HEK293 (cell line): Measurements from ENCODE around the gene UBAP2L.

Experiments
- CTCF ChIA-PET: fragments of 350-600 bp; formaldehyde crosslinking; extraction: SDS; loops from one replicate; lab custom pipeline; 2021; ENCODE audit warnings: antibody characterized with exemption; lab: Yijun Ruan, JAX
- POLR2A ChIA-PET: fragments of 300-600 bp; formaldehyde crosslinking; extraction: SDS; loops from one replicate; lab custom pipeline; 2020; ENCODE audit warnings: antibody characterized with exemption, inconsistent platforms; lab: Yijun Ruan, JAX
- H3K27ac ChIP-seq: fragments of 200-500 bp; sonication (Bioruptor generic); 2 replicates; pipeline ENCODE4 v1.5.1; 2014; ENCODE audit warnings: low read depth, low read length, control low read depth, inconsistent platforms; ENCODE audit errors: extremely low read depth
- H3K36me3 ChIP-seq, 2 experiments: fragments of 200-500 bp in 1 of 2; sonication (Bioruptor generic) in 1 of 2; 1 replicate in 1 of 2; 2 replicates in 1 of 2; pipeline ENCODE4 v1.5.1; 2014 to 2017; ENCODE audit warnings: inconsistent platforms in 2 of 2, low read length in 2 of 2; ENCODE audit not compliant: control insufficient read depth in 2 of 2, insufficient read depth in 1 of 2
- H3K4me1 ChIP-seq: fragments of 200-500 bp; sonication (Bioruptor generic); 2 replicates; pipeline ENCODE4 v1.5.1; 2014; ENCODE audit warnings: mild to moderate bottlenecking, low read length, inconsistent platforms; ENCODE audit not compliant: control insufficient read depth, insufficient read depth
- H3K4me3 ChIP-seq: 2 replicates; pipeline ENCODE4 v1.5.1; 2011; ENCODE audit warnings: low read depth, mild to moderate bottlenecking, control low read depth, low read length, moderate library complexity
- H3K9me3 ChIP-seq: fragments of 200-500 bp; sonication (Bioruptor generic); 2 replicates; pipeline ENCODE4 v1.5.1; 2014; ENCODE audit warnings: low read depth, low read length, inconsistent platforms; ENCODE audit not compliant: control insufficient read depth, insufficient read depth
- KLF10 ChIP-seq: fragments of 450-650 bp; IDR thresholded peaks from 2 replicates; pipeline ENCODE4 v1.5.1; 2018; ENCODE audit warnings: missing biosample characterization, mild to moderate bottlenecking, missing genetic modification characterization
- PRDM10 ChIP-seq: fragments of 450-650 bp; formaldehyde crosslinking; IDR thresholded peaks from 2 replicates; pipeline ENCODE4 v1.5.1; 2016; ENCODE audit warnings: missing biosample characterization, missing genetic modification characterization
- SCRT1 ChIP-seq: fragments of 450-650 bp; formaldehyde crosslinking; IDR thresholded peaks from 2 replicates; pipeline ENCODE4 v1.5.1; 2016; ENCODE audit warnings: missing biosample characterization, missing genetic modification characterization, borderline replicate concordance
- SETDB1 ChIP-seq: IDR thresholded peaks from one replicate; pipeline ENCODE4 v1.6.1; 2017; ENCODE audit warnings: mild to moderate bottlenecking, low read length, moderate library complexity, mixed read lengths; ENCODE audit not compliant: insufficient read length
- ZBTB48 ChIP-seq: fragments of 450-650 bp; formaldehyde crosslinking; IDR thresholded peaks from 2 replicates; pipeline ENCODE4 v1.5.1; 2016; ENCODE audit warnings: missing biosample characterization, missing genetic modification characterization
- ZEB2 ChIP-seq: fragments of 450-650 bp; formaldehyde crosslinking; IDR thresholded peaks from 2 replicates; pipeline ENCODE4 v1.5.1; 2016; ENCODE audit warnings: missing biosample characterization, missing genetic modification characterization
- ZNF112 ChIP-seq: fragments of 450-650 bp; formaldehyde crosslinking; IDR thresholded peaks from 2 replicates; pipeline ENCODE4 v1.5.0; 2017; ENCODE audit warnings: missing biosample characterization, missing genetic modification characterization
- ZNF132 ChIP-seq: fragments of 450-650 bp; formaldehyde crosslinking; IDR thresholded peaks from 2 replicates; pipeline ENCODE4 v1.5.1; 2017; ENCODE audit warnings: missing biosample characterization, missing genetic modification characterization, borderline replicate concordance
- ZNF16 ChIP-seq: fragments of 450-650 bp; formaldehyde crosslinking; IDR thresholded peaks from 2 replicates; pipeline ENCODE4 v1.5.1; 2016; ENCODE audit warnings: low read depth, missing biosample characterization, missing genetic modification characterization
- ZNF169 ChIP-seq: fragments of 450-650 bp; formaldehyde crosslinking; IDR thresholded peaks from 2 replicates; pipeline ENCODE4 v1.5.1; 2016; ENCODE audit warnings: missing biosample characterization, missing genetic modification characterization
- ZNF19 ChIP-seq: fragments of 450-650 bp; formaldehyde crosslinking; IDR thresholded peaks from 2 replicates; pipeline ENCODE4; 2016; ENCODE audit warnings: missing biosample characterization, missing genetic modification characterization, low read depth
- ZNF335 ChIP-seq: fragments of 450-650 bp; formaldehyde crosslinking; conservative IDR thresholded peaks from 2 replicates; pipeline ENCODE4 v1.5.1; 2016; ENCODE audit warnings: missing biosample characterization, missing genetic modification characterization
- ZNF48 ChIP-seq: fragments of 450-650 bp; formaldehyde crosslinking; IDR thresholded peaks from 2 replicates; pipeline ENCODE4 v1.5.1; 2016; ENCODE audit warnings: missing biosample characterization, missing genetic modification characterization
- ZNF792 ChIP-seq: fragments of 450-650 bp; formaldehyde crosslinking; IDR thresholded peaks from 2 replicates; pipeline ENCODE4 v1.5.1; 2016; ENCODE audit warnings: missing biosample characterization, missing genetic modification characterization
- ZNF837 ChIP-seq: fragments of 450-650 bp; formaldehyde crosslinking; IDR thresholded peaks from 2 replicates; pipeline ENCODE4 v1.5.1; 2016; ENCODE audit warnings: missing biosample characterization, missing genetic modification characterization
- TF ChIP-seq, protein P1 (sequence below): sonication (generic); formaldehyde crosslinking; IDR thresholded peaks from 2 replicates; pipeline ENCODE4 v1.8.1; 2022; ENCODE audit warnings: mild to moderate bottlenecking, moderate library complexity, missing genetic modification reagents

Gene UBAP2L

DNA sequence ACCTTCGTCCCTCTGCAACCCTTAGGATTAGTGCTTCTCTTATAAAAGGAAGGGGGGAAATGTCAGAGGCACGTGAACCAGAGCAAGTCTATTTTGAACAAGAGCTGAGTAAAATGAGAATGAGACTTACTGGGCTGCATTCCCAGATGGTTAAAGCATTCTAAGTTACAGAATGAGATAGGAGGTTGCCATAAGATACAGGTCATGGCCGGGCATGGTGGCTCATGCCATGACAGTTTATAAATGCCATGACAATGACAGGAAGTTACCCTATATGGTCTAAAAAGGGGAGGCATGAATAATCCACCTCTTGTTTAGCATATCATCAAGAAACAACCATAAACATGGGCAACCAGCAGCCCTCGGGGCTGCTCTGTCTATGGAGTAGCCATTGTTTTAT is 97.6 kb downstream of the UBAP2L start:
- ChIA-PET POLR2A (no interaction called here), CTCF (no interaction called here)
- no peaks in the 10 kb centered on the region for H3K9me3 ChIP-seq
- TF ChIP-seq SCRT1 (tag by site-specific recombination) = no peak
- TF ChIP-seq ZNF837 (tag by site-specific recombination) = no peak
- TF ChIP-seq SETDB1 = no peak
- TF ChIP-seq ZNF48 (tag by site-specific recombination) = no peak
- no peak for TF ChIP-seq ZNF335 (tag by site-specific recombination)
- TF ChIP-seq ZBTB48 (tag by site-specific recombination) = no peak
- no peak for TF ChIP-seq ZNF169 (tag by site-specific recombination)
- TF ChIP-seq ZNF112 (tag by site-specific recombination) = no peak
- no peak for TF ChIP-seq PRDM10 (tag by site-specific recombination)
- no peak for TF ChIP-seq ZNF16
- no peak for TF ChIP-seq ZNF132
- no peak for TF ChIP-seq ZEB2 (tag by site-specific recombination)
- TF ChIP-seq ZNF792 (tag by site-specific recombination) = no peak
- no peak for TF ChIP-seq ZNF19
- no peak for TF ChIP-seq KLF10
- TF ChIP-seq, protein P1, sequence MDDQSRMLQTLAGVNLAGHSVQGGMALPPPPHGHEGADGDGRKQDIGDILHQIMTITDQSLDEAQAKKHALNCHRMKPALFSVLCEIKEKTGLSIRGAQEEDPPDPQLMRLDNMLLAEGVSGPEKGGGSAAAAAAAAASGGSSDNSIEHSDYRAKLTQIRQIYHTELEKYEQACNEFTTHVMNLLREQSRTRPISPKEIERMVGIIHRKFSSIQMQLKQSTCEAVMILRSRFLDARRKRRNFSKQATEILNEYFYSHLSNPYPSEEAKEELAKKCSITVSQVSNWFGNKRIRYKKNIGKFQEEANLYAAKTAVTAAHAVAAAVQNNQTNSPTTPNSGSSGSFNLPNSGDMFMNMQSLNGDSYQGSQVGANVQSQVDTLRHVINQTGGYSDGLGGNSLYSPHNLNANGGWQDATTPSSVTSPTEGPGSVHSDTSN (CRISPR knock-in tag) = no peak
- no peaks in the 10 kb centered on the region for H3K36me3 ChIP-seq
- H3K4me1 ChIP-seq = no peaks in the 10 kb centered on the region
- no peak overlapping the region for H3K4me3 ChIP-seq
- no peak overlapping the region for H3K27ac ChIP-seq
